Activated CD8-positive, alpha-beta T cell treated with anti-CD3 and anti-CD28 coated beads for 36 hours (primary cell): Measurements from ENCODE around the gene PPARG. TPM values are rescaled to one million over a fixed set of nuclear protein-coding genes. Genes with fewer than 3 reads are reported as not detected.
"Not testable (repeated sequence)": the region's sequence is repeated elsewhere in the genome, so short reads cannot be mapped to it uniquely, and the experiment has no call there.

Experiments used
- ATAC-seq: fragments of 200-7000 bp; cut with Tn5 transposase; one replicate; pipeline ENCODE4 v1.10.0; 2021; ENCODE audit warnings: mild to moderate bottlenecking, moderate library complexity
- CTCF ChIA-PET: fragments of 350-600 bp; sonication (Branson Sonifier 250); formaldehyde crosslinking; loops from one replicate; lab custom pipeline; 2021; ENCODE audit warnings: antibody characterized with exemption; lab: Charles Lee
- POLR2A ChIA-PET: fragments of 350-600 bp; sonication (Branson Sonifier 250); formaldehyde crosslinking; loops from one replicate; lab custom pipeline; 2021; ENCODE audit warnings: antibody characterized with exemption; lab: Charles Lee
- DNase-seq: peaks from one replicate; pipeline ENCODE4 v3.0.0-alpha.2; 2020
- H3K27ac Mint-ChIP-seq: one replicate; pipeline ENCODE4 v1.8.0; 2021; ENCODE audit warnings: mild to moderate bottlenecking, mixed read lengths
- H3K27me3 Mint-ChIP-seq: one replicate; pipeline ENCODE4 v1.8.0; 2021; ENCODE audit warnings: mixed read lengths
- H3K36me3 Mint-ChIP-seq: one replicate; pipeline ENCODE4 v1.8.0; 2021; ENCODE audit warnings: low read depth, mixed read lengths
- H3K4me1 Mint-ChIP-seq: one replicate; pipeline ENCODE4 v1.8.0; 2021; ENCODE audit warnings: low read depth, mixed read lengths
- H3K4me3 Mint-ChIP-seq: one replicate; pipeline ENCODE4 v1.8.0; 2021; ENCODE audit warnings: mild to moderate bottlenecking, moderate library complexity, mixed read lengths
- H3K9me3 Mint-ChIP-seq: one replicate; pipeline ENCODE4 v1.8.0; 2021; ENCODE audit warnings: mixed read lengths
- CTCF ChIP-seq: fragments of 200-600 bp; IDR thresholded peaks from one replicate; pipeline ENCODE4 v1.8.0; 2022; ENCODE audit warnings: antibody characterized with exemption, mild to moderate bottlenecking
- intact Hi-C: fragments of 100-400 bp; cut with micrococcal nuclease; formaldehyde crosslinking; loops from one replicate; pipeline ENCODE4 v1.10.0; 2022
- total RNA-seq, 2 experiments: library from RNA; stranded (reverse); gene quantifications; one replicate each; pipeline ENCODE4 v1.2.3, GENCODE V29; 2021

PPARG gene
- total RNA-seq, 2 experiments from 2014 or later: 0.41 to 0.63 TPM

- no peak for DNase-seq
- ChIA-PET POLR2A (no interaction called here), CTCF (no interaction called here)
- TF ChIP-seq CTCF: no peak
- Mint-ChIP-seq H3K36me3 (no peaks in the 10 kb centered on the region), H3K27me3 (no peaks in the 10 kb centered on the region), H3K27ac (no peak overlapping the region), H3K9me3 (no peaks in the 10 kb centered on the region), H3K4me3 (no peak overlapping the region), H3K4me1 (no peaks in the 10 kb centered on the region)
- no peak for ATAC-seq
- intact Hi-C loops: no loop called here
Measured at GRCh38 chr3:12446298-12446697, 157.4 kb downstream of the PPARG start.

DNA sequence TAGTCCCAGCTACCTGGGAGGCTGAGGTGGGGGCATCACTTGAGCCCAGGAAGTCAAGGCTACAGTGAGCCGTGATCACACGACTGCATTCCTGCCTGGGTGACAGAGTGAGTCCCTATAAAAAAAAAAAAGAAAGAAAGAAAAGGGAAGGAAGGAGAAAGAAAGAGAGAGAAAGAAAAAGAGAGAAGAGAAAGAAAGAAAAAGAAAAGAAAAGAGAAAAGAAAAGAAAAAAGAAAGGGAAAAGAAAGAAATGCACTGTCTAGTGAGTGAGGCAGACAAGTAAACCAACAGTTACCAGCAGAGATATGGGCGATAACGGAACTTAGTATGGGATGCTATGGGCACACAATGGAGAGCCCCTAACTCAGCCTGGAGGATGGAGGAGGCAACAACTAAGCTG is 158.2 kb downstream of the PPARG start:
- H3K9me3 Mint-ChIP-seq: no peaks in the 10 kb centered on the region
- ChIA-PET CTCF (no interaction called here), POLR2A (no interaction called here)
- H3K27me3 Mint-ChIP-seq: no peaks in the 10 kb centered on the region
- intact Hi-C loops: no loop called here
- no peaks in the 10 kb centered on the region for H3K4me1 Mint-ChIP-seq
- no peaks in the 10 kb centered on the region for H3K36me3 Mint-ChIP-seq
- ATAC-seq: no peak
- no peak for TF ChIP-seq CTCF
- H3K4me3 Mint-ChIP-seq: no peak overlapping the region
- H3K27ac Mint-ChIP-seq: no peak overlapping the region
- DNase-seq: no peak

GRCh38 chr3:12448404-12449202 is 159.7 kb downstream of the PPARG start:
- H3K36me3 Mint-ChIP-seq, ATAC-seq, DNase-seq, H3K9me3 Mint-ChIP-seq, H3K4me1 Mint-ChIP-seq, H3K27me3 Mint-ChIP-seq, intact Hi-C loops, POLR2A ChIA-PET, H3K27ac Mint-ChIP-seq, CTCF ChIA-PET, H3K4me3 Mint-ChIP-seq: not testable (repeated sequence)

GRCh38 chr3:12449889-12450682 is 161.2 kb downstream of the PPARG start:
- Mint-ChIP-seq H3K27ac (no peak overlapping the region), H3K4me1 (no peaks in the 10 kb centered on the region), H3K9me3 (no peaks in the 10 kb centered on the region), H3K27me3 (no peaks in the 10 kb centered on the region), H3K36me3 (no peaks in the 10 kb centered on the region), H3K4me3 (no peak overlapping the region)
- intact Hi-C loops: no loop called here
- TF ChIP-seq CTCF: no peak
- POLR2A ChIA-PET: no interaction called here
- CTCF ChIA-PET: interaction anchor here (1.2 kb wide), 1 partner anchor 315 kb away, joined by 5 read pairs; no protein-coding TSS in a partner anchor
- no peak for DNase-seq
- ATAC-seq: no peak

GRCh38 chr3:12451481-12451880 is 162.6 kb downstream of the PPARG start:
- ChIA-PET CTCF (interaction anchor here (1.1 to 1.6 kb wide), 2 partner anchors 19 to 28 kb away, joined by 3 to 5 read pairs; no protein-coding TSS in a partner anchor), POLR2A (interaction anchor here (1.1 kb wide), 1 partner anchor 44 kb away, joined by 3 read pairs; no protein-coding TSS in a partner anchor)
- no peak for DNase-seq
- H3K27ac Mint-ChIP-seq: no peak overlapping the region
- H3K9me3 Mint-ChIP-seq: no peaks in the 10 kb centered on the region
- no peaks in the 10 kb centered on the region for H3K27me3 Mint-ChIP-seq
- intact Hi-C loops: no loop called here
- no peak for TF ChIP-seq CTCF
- no peak for ATAC-seq
- no peaks in the 10 kb centered on the region for H3K36me3 Mint-ChIP-seq
- H3K4me3 Mint-ChIP-seq: no peak overlapping the region
- no peaks in the 10 kb centered on the region for H3K4me1 Mint-ChIP-seq
